ENCODE data around the gene SPATA9.

SPATA9 gene

GRCh38 chr5:95655575-95655974 is 27.2 kb downstream of the SPATA9 start:
- H3K4me2 ChIP-seq (ENCODE audit: low read length): no peak overlapping the region
- H3K9me3 ChIP-seq (ENCODE audit: control insufficient read depth, insufficient read depth, low read length): no peaks in the 10 kb centered on the region
- H3K9me2 ChIP-seq (replicated peaks; ENCODE audit: control insufficient read depth, low read length): no peaks in the 10 kb centered on the region
- no peak for TF ChIP-seq EZH2phosphoT487 (IDR thresholded peaks at IDR 0.05; ENCODE audit: borderline replicate concordance, low read length)
- TF ChIP-seq CTCF (IDR thresholded peaks at IDR 0.05; ENCODE audit: low read depth, low read length, poor library complexity, severe bottlenecking): no peak
- H3K4me3 ChIP-seq (ENCODE audit: low read length): no peak overlapping the region
- H3K4me1 ChIP-seq (ENCODE audit: control insufficient read depth, low read length): no peaks in the 10 kb centered on the region
- no peaks in the 10 kb centered on the region for H3K79me2 ChIP-seq (ENCODE audit: control insufficient read depth, low read length)
- H3K36me3 ChIP-seq (ENCODE audit: control insufficient read depth, low read length): no peaks in the 10 kb centered on the region
- no peaks in the 10 kb centered on the region for H4K20me1 ChIP-seq (ENCODE audit: control insufficient read depth, insufficient read depth, low read depth, low read length)
- no peaks in the 10 kb centered on the region for H3K27me3 ChIP-seq (ENCODE audit: control insufficient read depth, low read length)
- no peaks in the 10 kb centered on the region for H3F3A ChIP-seq (ENCODE audit: control insufficient read depth, insufficient read depth)
- H3K27ac ChIP-seq (ENCODE audit: low read depth, low read length): no peak overlapping the region

GRCh38 chr5:95654196-95654595 is 28.6 kb downstream of the SPATA9 start:
- Histone ChIP-seq H3K27me3 (ENCODE audit: control insufficient read depth, low read length) (no peaks in the 10 kb centered on the region), H3K4me1 (ENCODE audit: control insufficient read depth, low read length) (peaks cover 5% of the 10 kb centered on the region; the same call in 1 of the 2 replicates), H3K36me3 (ENCODE audit: control insufficient read depth, low read length) (no peaks in the 10 kb centered on the region), H3F3A (ENCODE audit: control insufficient read depth, insufficient read depth) (no peaks in the 10 kb centered on the region), H3K79me2 (ENCODE audit: control insufficient read depth, low read length) (no peaks in the 10 kb centered on the region), H3K9me2 (replicated peaks; ENCODE audit: control insufficient read depth, low read length) (no peaks in the 10 kb centered on the region), H3K4me3 (ENCODE audit: low read length) (no peak overlapping the region), H3K9me3 (ENCODE audit: control insufficient read depth, insufficient read depth, low read length) (no peaks in the 10 kb centered on the region), H3K27ac (ENCODE audit: low read depth, low read length) (no peak overlapping the region), H4K20me1 (ENCODE audit: control insufficient read depth, insufficient read depth, low read depth, low read length) (no peaks in the 10 kb centered on the region), H3K4me2 (ENCODE audit: low read length) (no peak overlapping the region)
- no peak for TF ChIP-seq CTCF (IDR thresholded peaks at IDR 0.05; ENCODE audit: low read depth, low read length, poor library complexity, severe bottlenecking)
- TF ChIP-seq EZH2phosphoT487 (IDR thresholded peaks at IDR 0.05; ENCODE audit: borderline replicate concordance, low read length): no peak

GRCh38 chr5:95652849-95653248 is 29.9 kb downstream of the SPATA9 start:
- H3F3A ChIP-seq (ENCODE audit: control insufficient read depth, insufficient read depth): no peaks in the 10 kb centered on the region
- H3K9me3 ChIP-seq (ENCODE audit: control insufficient read depth, insufficient read depth, low read length): no peaks in the 10 kb centered on the region
- TF ChIP-seq CTCF (IDR thresholded peaks at IDR 0.05; ENCODE audit: low read depth, low read length, poor library complexity, severe bottlenecking) (no peak), EZH2phosphoT487 (IDR thresholded peaks at IDR 0.05; ENCODE audit: borderline replicate concordance, low read length) (no peak)
- no peak overlapping the region for H3K4me2 ChIP-seq (ENCODE audit: low read length)
- H3K4me1 ChIP-seq (ENCODE audit: control insufficient read depth, low read length): peaks cover 11% of the 10 kb centered on the region
- no peaks in the 10 kb centered on the region for H3K9me2 ChIP-seq (replicated peaks; ENCODE audit: control insufficient read depth, low read length)
- no peaks in the 10 kb centered on the region for H3K27me3 ChIP-seq (ENCODE audit: control insufficient read depth, low read length)
- H4K20me1 ChIP-seq (ENCODE audit: control insufficient read depth, insufficient read depth, low read depth, low read length): no peaks in the 10 kb centered on the region
- H3K79me2 ChIP-seq (ENCODE audit: control insufficient read depth, low read length): no peaks in the 10 kb centered on the region
- no peak overlapping the region for H3K4me3 ChIP-seq (ENCODE audit: low read length)
- H3K36me3 ChIP-seq (ENCODE audit: control insufficient read depth, low read length): no peaks in the 10 kb centered on the region
- H3K27ac ChIP-seq (ENCODE audit: low read depth, low read length): no peak overlapping the region
